Neural progenitor cell (in vitro differentiated cells): ENCODE results near the gene MBOAT1. TPM values are rescaled to one million over a fixed set of nuclear protein-coding genes. Genes with fewer than 3 reads are reported as not detected.

Experiments used
- DNase-seq: peaks from one replicate; pipeline ENCODE4 v3.0.0-alpha.2; 2016; ENCODE audit warnings: low spot score
- H2AFZ ChIP-seq: fragments of 200-600 bp; sonication (generic); replicated peaks from 2 replicates; pipeline ENCODE4 v1.6.1; 2016; ENCODE audit warnings: antibody characterized with exemption
- H3F3A ChIP-seq: fragments of 200-600 bp; sonication (generic); 2 replicates; pipeline ENCODE4 v1.6.1; 2016; ENCODE audit warnings: antibody characterized with exemption, low read depth
- H3K27ac ChIP-seq: fragments of 200-600 bp; sonication (generic); 2 replicates; pipeline ENCODE4 v1.5.1; 2016; ENCODE audit warnings: mild to moderate bottlenecking
- H3K27me3 ChIP-seq: fragments of 200-600 bp; sonication (generic); 2 replicates; pipeline ENCODE4 v1.6.1; 2016; ENCODE audit warnings: mild to moderate bottlenecking, moderate library complexity
- H3K36me3 ChIP-seq: fragments of 200-600 bp; sonication (generic); 2 replicates; pipeline ENCODE4 v1.5.1; 2016
- H3K4me1 ChIP-seq: fragments of 200-600 bp; sonication (generic); 2 replicates; pipeline ENCODE4 v1.6.1; 2016; ENCODE audit warnings: mixed run types
- H3K4me2 ChIP-seq: fragments of 200-600 bp; sonication (generic); 2 replicates; pipeline ENCODE4 v1.6.1; 2016
- H3K4me3 ChIP-seq: fragments of 200-600 bp; sonication (generic); 2 replicates; pipeline ENCODE4 v1.5.1; 2016
- H3K79me2 ChIP-seq: fragments of 200-600 bp; sonication (generic); 2 replicates; pipeline ENCODE4 v1.6.1; 2016; ENCODE audit warnings: low read depth
- H3K9ac ChIP-seq: fragments of 200-600 bp; sonication (generic); 2 replicates; pipeline ENCODE4 v1.6.1; 2016
- H3K9me3 ChIP-seq: fragments of 200-600 bp; sonication (generic); 2 replicates; pipeline ENCODE4 v1.5.1; 2016; ENCODE audit warnings: low read depth
- H4K20me1 ChIP-seq: fragments of 200-600 bp; sonication (generic); 2 replicates; pipeline ENCODE4 v1.6.1; 2016; ENCODE audit warnings: low read depth
- H3K27ac Mint-ChIP-seq: 3 replicates; pipeline ENCODE4 v1.8.0; 2021; ENCODE audit warnings: mixed read lengths
- H3K27me3 Mint-ChIP-seq: 2 replicates; pipeline ENCODE4 v1.8.0; 2022; ENCODE audit warnings: low read depth, mild to moderate bottlenecking, inconsistent platforms, moderate library complexity, mixed read lengths; ENCODE audit not compliant: insufficient read depth
- H3K36me3 Mint-ChIP-seq: 3 replicates; pipeline ENCODE4 v1.8.0; 2021; ENCODE audit warnings: mixed read lengths
- H3K4me1 Mint-ChIP-seq: 3 replicates; pipeline ENCODE4 v1.8.0; 2021; ENCODE audit warnings: mixed read lengths
- H3K4me3 Mint-ChIP-seq: 3 replicates; pipeline ENCODE4 v1.8.0; 2021; ENCODE audit warnings: mild to moderate bottlenecking, moderate library complexity, mixed read lengths
- H3K9me3 Mint-ChIP-seq: 3 replicates; pipeline ENCODE4 v1.8.0; 2020; ENCODE audit warnings: mixed read lengths
- EZH2 ChIP-seq: fragments of 200-600 bp; sonication (generic); IDR thresholded peaks from 2 replicates; pipeline ENCODE4 v1.6.1; 2017; ENCODE audit warnings: antibody characterized with exemption, mild to moderate bottlenecking, moderate library complexity
- EZH2phosphoT487 ChIP-seq: fragments of 200-600 bp; sonication (generic); IDR thresholded peaks from 2 replicates; pipeline ENCODE4 v1.6.1; 2017; ENCODE audit warnings: antibody characterized with exemption
- total RNA-seq: library from RNA; depleted of rRNA; stranded (reverse); fragments of >200 nt; gene quantifications from 2 replicates; pipeline ENCODE4 v1.2.3, GENCODE V29; 2015; ENCODE audit warnings: low replicate concordance
- TF ChIP-seq, protein P1 (sequence below): fragments of 200-600 bp; sonication (generic); IDR thresholded peaks from 2 replicates; pipeline ENCODE4 v1.5.1; 2017; ENCODE audit warnings: antibody characterized with exemption, mild to moderate bottlenecking

Gene MBOAT1
- total RNA-seq, 1 donor from 2014 or later = 0.45 TPM

DNA sequence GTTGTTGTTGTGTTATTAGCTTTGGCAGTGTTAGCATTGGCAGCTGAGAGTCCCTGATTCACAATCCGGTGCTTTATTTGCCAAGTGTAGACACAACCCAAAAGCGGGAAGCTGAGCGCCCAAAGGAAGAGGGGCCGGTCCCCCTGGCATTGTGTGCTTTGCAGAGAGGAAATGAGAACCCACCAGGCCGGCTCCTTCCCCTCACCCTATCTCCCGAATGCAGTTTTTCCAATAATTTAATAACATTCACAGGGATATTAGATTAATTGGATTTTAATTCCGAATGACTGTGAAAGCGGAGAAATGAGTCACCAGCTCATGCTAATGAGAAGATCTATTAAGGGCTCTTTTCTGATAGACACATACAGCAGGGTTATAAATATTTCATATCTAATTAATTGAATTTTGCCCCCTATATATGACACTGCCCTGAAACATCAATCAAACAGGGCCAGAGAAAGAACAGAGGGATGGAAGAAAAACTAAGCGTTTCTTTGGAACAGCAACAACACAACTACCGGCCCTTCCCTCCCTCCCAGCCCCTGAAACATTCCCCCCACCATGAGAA, 143.8 kb downstream of the MBOAT1 start:
- H3F3A ChIP-seq = no peaks in the 10 kb centered on the region
- H3K4me3 ChIP-seq = no peak overlapping the region
- no peaks in the 10 kb centered on the region for H3K27me3 Mint-ChIP-seq
- H3K36me3 Mint-ChIP-seq = no peaks in the 10 kb centered on the region
- TF ChIP-seq EZH2 (no peak), EZH2phosphoT487 (no peak)
- TF ChIP-seq, protein P1, sequence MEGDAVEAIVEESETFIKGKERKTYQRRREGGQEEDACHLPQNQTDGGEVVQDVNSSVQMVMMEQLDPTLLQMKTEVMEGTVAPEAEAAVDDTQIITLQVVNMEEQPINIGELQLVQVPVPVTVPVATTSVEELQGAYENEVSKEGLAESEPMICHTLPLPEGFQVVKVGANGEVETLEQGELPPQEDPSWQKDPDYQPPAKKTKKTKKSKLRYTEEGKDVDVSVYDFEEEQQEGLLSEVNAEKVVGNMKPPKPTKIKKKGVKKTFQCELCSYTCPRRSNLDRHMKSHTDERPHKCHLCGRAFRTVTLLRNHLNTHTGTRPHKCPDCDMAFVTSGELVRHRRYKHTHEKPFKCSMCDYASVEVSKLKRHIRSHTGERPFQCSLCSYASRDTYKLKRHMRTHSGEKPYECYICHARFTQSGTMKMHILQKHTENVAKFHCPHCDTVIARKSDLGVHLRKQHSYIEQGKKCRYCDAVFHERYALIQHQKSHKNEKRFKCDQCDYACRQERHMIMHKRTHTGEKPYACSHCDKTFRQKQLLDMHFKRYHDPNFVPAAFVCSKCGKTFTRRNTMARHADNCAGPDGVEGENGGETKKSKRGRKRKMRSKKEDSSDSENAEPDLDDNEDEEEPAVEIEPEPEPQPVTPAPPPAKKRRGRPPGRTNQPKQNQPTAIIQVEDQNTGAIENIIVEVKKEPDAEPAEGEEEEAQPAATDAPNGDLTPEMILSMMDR = no peak
- DNase-seq = no peak
- no peaks in the 10 kb centered on the region for H3K4me1 Mint-ChIP-seq
- no peak overlapping the region for H2AFZ ChIP-seq
- no peak overlapping the region for H3K27ac ChIP-seq
- H3K9ac ChIP-seq = no peak overlapping the region
- H3K4me1 ChIP-seq = no peaks in the 10 kb centered on the region
- H3K27me3 ChIP-seq = no peaks in the 10 kb centered on the region
- H3K9me3 ChIP-seq = no peaks in the 10 kb centered on the region
- no peak overlapping the region for H3K27ac Mint-ChIP-seq
- H3K36me3 ChIP-seq = no peaks in the 10 kb centered on the region
- no peak overlapping the region for H3K4me2 ChIP-seq
- H3K79me2 ChIP-seq = no peaks in the 10 kb centered on the region
- no peak overlapping the region for H3K4me3 Mint-ChIP-seq
- peaks cover 10% of the 10 kb centered on the region for H3K9me3 Mint-ChIP-seq
- H4K20me1 ChIP-seq = no peaks in the 10 kb centered on the region

DNA sequence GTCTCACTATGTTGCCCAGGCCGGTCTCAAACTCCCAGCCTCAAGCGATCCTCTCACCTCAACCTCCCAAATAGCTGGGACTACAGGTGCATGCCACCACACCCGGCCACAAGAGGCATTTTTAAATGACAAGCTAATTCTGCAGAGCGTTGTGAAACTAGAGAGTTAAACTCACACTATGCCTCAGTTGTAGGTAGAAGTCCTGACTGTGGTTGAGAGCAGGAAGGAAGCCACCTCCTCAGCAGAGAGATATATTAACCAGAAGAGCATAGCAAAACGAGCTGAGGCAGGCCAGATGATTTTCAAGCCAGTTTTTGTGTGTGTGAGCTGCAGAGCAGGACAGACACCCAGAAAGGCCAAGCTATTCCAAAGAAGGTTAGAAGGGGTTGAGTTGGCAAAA, 150.3 kb downstream of the MBOAT1 start:
- Mint-ChIP-seq H3K27ac (no peak overlapping the region), H3K9me3 (no peaks in the 10 kb centered on the region), H3K27me3 (no peaks in the 10 kb centered on the region), H3K4me3 (no peak overlapping the region), H3K36me3 (no peaks in the 10 kb centered on the region), H3K4me1 (no peaks in the 10 kb centered on the region)
- H3K79me2 ChIP-seq = no peaks in the 10 kb centered on the region
- H3K27ac ChIP-seq = no peak overlapping the region
- no peaks in the 10 kb centered on the region for H3K9me3 ChIP-seq
- no peaks in the 10 kb centered on the region for H4K20me1 ChIP-seq
- no peak overlapping the region for H3K4me3 ChIP-seq
- no peaks in the 10 kb centered on the region for H3F3A ChIP-seq
- no peaks in the 10 kb centered on the region for H3K27me3 ChIP-seq
- no peaks in the 10 kb centered on the region for H3K4me1 ChIP-seq
- DNase-seq = no peak
- H2AFZ ChIP-seq = no peak overlapping the region
- H3K9ac ChIP-seq = no peak overlapping the region
- TF ChIP-seq EZH2phosphoT487 = no peak
- TF ChIP-seq EZH2 = no peak
- TF ChIP-seq, protein P1 = no peak
- H3K4me2 ChIP-seq = no peak overlapping the region
- H3K36me3 ChIP-seq = no peaks in the 10 kb centered on the region

- no peaks in the 10 kb centered on the region for H3F3A ChIP-seq
- no peaks in the 10 kb centered on the region for H3K4me1 ChIP-seq
- Mint-ChIP-seq H3K9me3 (no peaks in the 10 kb centered on the region), H3K36me3 (no peaks in the 10 kb centered on the region), H3K4me1 (peaks cover 4% of the 10 kb centered on the region), H3K4me3 (no peak overlapping the region), H3K27me3 (no peaks in the 10 kb centered on the region), H3K27ac (no peak overlapping the region)
- H3K36me3 ChIP-seq = no peaks in the 10 kb centered on the region
- no peaks in the 10 kb centered on the region for H3K79me2 ChIP-seq
- H3K27ac ChIP-seq = no peak overlapping the region
- no peaks in the 10 kb centered on the region for H3K27me3 ChIP-seq
- no peak overlapping the region for H3K4me3 ChIP-seq
- H3K9me3 ChIP-seq = no peaks in the 10 kb centered on the region
- no peaks in the 10 kb centered on the region for H4K20me1 ChIP-seq
- no peak overlapping the region for H3K9ac ChIP-seq
- DNase-seq = no peak
- TF ChIP-seq, protein P1 = no peak
- no peak for TF ChIP-seq EZH2phosphoT487
- TF ChIP-seq EZH2 = no peak
- H3K4me2 ChIP-seq = no peak overlapping the region
- no peak overlapping the region for H2AFZ ChIP-seq
Observed at GRCh38 chr6:20060252-20060651, 152.0 kb downstream of the MBOAT1 start.
